Measurements from ENCODE around the gene RSPH1. TPM values are rescaled to one million over a fixed set of nuclear protein-coding genes. Genes with fewer than 3 reads are reported as not detected.

The RSPH1 gene
- polyA plus RNA-seq, 3 donors = 12.4 to 16.0 (median 14.2) TPM

DNA sequence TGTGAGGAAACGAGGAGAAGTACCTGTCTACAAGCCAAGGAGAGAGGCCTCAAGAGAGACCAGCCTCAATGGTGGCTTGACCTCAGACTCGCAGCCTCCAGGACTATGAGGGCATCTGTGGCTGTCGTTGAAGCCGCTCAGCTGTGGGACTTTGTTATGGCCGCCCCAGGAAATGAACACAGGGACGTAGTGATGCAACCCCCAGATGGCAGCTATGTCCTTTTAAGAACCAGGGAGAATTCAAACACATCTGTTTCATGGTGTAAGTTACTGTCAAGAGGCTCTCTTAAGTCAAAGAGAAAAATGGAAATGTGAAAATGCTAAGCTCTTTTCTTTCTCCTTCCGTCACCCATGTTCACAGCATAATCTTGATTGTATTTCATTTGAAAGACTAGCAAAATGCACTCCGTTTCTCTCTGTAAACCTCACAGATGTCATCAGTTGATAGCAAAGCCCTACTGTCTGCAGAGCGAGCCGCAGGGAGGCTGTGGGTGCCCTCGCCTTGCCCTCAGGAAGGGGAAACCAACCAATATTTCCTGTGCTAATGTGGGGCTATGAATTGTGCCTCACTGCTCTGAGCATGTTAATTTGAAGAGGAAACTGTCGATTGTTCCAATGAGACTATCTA, 71.0 kb downstream of the RSPH1 start:
- DNase-seq (ENCODE audit: extremely low read depth in 1 of 11, low read depth in 9 of 11, low spot score in 4 of 11) = no peak

DNA sequence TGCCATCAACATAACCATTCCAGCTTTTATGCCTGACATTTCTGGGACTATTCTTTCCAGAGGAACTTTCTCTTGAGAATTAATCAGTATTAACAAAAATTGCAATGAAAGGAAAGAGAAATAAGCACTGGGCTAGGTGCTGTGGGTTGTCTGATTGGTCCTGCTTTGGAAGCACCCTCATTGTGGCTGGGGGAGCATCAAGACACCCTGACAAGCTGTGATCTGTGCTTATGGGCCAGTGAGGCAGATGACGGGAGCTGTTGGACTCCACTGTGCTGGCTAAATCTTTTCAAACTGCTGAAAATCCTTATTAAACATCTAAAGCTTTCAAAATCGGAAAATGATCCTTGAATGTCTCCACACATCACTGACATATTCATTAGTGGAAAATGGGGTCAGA, 72.3 kb downstream of the RSPH1 start:
- no peak for DNase-seq (ENCODE audit: extremely low read depth in 1 of 11, low read depth in 9 of 11, low spot score in 4 of 11)

DNA sequence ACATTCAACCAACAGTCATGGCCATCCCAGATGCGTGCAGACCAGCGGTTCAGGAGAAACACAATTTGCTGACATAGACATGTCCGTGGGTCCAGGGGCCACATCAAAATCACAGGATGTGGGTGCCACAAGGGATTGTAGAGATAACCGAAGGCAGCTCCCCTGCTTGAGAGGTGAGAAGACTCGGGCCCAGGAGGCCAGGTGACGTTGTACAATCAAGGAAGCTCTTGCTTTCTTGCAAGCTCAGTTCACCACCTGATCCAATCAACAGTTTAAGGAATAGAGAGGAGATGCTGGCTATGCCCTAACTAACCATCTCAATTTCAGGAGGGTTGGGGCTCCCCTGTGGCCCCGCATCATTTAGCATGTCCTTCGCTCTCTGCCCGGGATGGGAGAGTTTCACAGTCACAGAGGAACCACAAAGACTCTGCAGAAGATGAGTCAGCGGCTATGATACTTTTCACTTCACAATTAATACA, 72.8 kb downstream of the RSPH1 start:
- DNase-seq (ENCODE audit: extremely low read depth in 1 of 11, low read depth in 9 of 11, low spot score in 4 of 11) = no peak

Other genes starting within 250 kb of the RSPH1 start
- gene TFF3, start 180.8 kb downstream of the RSPH1 start, polyA plus RNA-seq (ENCODE audit: insufficient read length in 3 of 3) = 1 to 10 TPM; 1.7 to 5.4 (median 3.6) TPM
- not detected for gene TFF2, start 145.2 kb downstream of the RSPH1 start, polyA plus RNA-seq (ENCODE audit: insufficient read length in 3 of 3)
- gene TFF1, start 129.7 kb downstream of the RSPH1 start, polyA plus RNA-seq (ENCODE audit: insufficient read length in 3 of 3) = under 1 TPM in 1 of 3 donors, not detected in 2; 0.94 TPM
- gene TMPRSS3, start 100.2 kb downstream of the RSPH1 start, polyA plus RNA-seq (ENCODE audit: insufficient read length in 3 of 3) = 1 to 10 TPM; 1.6 to 2.7 (median 1.9) TPM
- not detected for gene UBASH3A, start 92.3 kb downstream of the RSPH1 start, polyA plus RNA-seq (ENCODE audit: insufficient read length in 3 of 3)
- 10 to 100 TPM in 1 of 3 donors, 1 to 10 TPM in 2; 7.1 to 12.6 (median 7.5) TPM for gene SLC37A1, start 17.6 kb upstream of the RSPH1 start, polyA plus RNA-seq (ENCODE audit: insufficient read length in 3 of 3)
- gene PDE9A, start 157.4 kb upstream of the RSPH1 start, polyA plus RNA-seq (ENCODE audit: insufficient read length in 3 of 3) = 10 to 100 TPM; 37.5 to 54.3 (median 43.1) TPM